Measurements from ENCODE around the gene TTC39C.

TTC39C gene

DNA sequence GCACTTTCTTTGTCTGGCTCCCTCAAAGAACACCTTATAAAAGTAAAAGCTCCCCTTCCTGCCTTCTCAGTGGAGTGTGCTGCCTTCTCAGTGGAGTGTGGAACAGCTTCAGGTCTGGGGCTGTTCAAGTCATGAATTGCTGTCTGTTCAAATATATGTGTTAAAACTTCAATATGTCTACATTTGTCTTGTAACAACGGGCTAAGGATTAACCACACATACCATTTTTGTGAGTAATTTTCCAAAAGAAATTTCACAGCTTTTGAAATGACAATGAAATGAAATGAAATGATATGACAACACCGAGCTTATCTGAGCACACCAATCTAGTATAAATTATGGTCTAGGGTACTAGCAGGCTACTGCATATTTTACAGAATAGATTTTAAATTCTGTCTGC lies 167.3 kb downstream of the TTC39C start:
- DNase-seq (ENCODE audit: low read depth in 3 of 3, low spot score in 1 of 3), result no peak

Data from stimulated activated CD4-positive, alpha-beta T cell treated with anti-CD3 and anti-CD28 coated beads, TNF-alpha, amount 100 ng/mL, for 1 hour (primary cell).